Activated naive CD8-positive, alpha-beta T cell treated with anti-CD3 and anti-CD28 coated beads, Interleukin-2, amount 50 U/mL, for 24 hours (primary cell): Measurements from ENCODE around the gene UNK.
A peak's percentile ranks its signal among the peaks of the same experiment; 100 is the strongest.

Experiments used
- ATAC-seq: fragments of 150-1000 bp; cut with Tn5 transposase; one replicate; pipeline ENCODE4 v1.10.0; 2021
- DNase-seq: peaks from one replicate; pipeline ENCODE4 v3.0.0; 2021
- H3K27ac Mint-ChIP-seq: one replicate; pipeline ENCODE4 v1.8.0; 2021; ENCODE audit warnings: mild to moderate bottlenecking, mixed read lengths
- H3K27me3 Mint-ChIP-seq: one replicate; pipeline ENCODE4 v1.8.0; 2021; ENCODE audit warnings: mixed read lengths
- H3K36me3 Mint-ChIP-seq: one replicate; pipeline ENCODE4 v1.8.0; 2021; ENCODE audit warnings: low read depth, mixed read lengths
- H3K4me1 Mint-ChIP-seq: one replicate; pipeline ENCODE4 v1.8.0; 2021; ENCODE audit warnings: mixed read lengths
- H3K4me3 Mint-ChIP-seq: one replicate; pipeline ENCODE4 v1.8.0; 2021; ENCODE audit warnings: mild to moderate bottlenecking, moderate library complexity, mixed read lengths
- H3K9me3 Mint-ChIP-seq: one replicate; pipeline ENCODE4 v1.8.0; 2021; ENCODE audit warnings: mixed read lengths

UNK gene

DNA sequence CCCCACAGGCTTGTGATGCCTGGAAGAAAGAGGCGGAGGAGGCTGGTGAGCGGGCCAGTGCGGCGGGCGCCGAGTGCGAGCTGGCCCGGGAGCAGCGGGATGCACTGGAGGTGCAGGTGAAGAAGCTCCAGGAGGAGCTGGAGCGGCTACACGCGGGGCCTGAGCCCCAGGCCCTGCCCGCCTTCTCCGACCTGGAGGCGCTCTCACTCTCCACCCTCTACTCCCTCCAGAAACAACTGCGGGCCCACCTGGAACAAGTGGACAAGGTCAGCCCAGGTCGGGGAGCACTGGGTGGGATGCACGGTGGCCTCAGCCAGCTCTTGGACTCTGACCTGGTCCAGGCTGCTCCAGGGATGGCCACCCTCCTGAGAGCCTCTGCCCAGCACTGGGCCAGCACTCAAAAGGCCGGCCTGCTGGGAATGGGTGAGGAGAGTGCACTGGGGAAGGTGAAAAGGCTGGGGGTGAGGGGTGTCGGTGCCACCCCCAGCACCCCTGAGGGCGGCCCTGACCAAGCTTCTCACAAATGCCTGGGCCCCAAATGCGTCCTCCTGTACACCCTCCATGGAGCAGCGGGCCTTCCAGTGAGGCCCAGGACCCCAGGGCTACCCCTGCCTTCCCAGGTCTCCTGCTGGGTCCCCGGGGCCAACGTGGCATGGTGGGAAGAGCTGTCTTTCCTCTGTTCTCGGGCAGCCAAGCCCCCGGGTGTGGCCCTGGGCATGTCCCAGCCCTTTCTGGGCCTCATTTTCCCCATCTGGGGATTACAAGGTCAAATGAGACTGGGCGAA, 38.8 kb downstream of the UNK start:
- Mint-ChIP-seq H3K4me1 (peaks cover 23% of the 10 kb centered on the region), H3K27ac (no peak overlapping the region), H3K4me3 (no peak overlapping the region), H3K27me3 (no peaks in the 10 kb centered on the region), H3K36me3 (peaks cover 6% of the 10 kb centered on the region), H3K9me3 (no peaks in the 10 kb centered on the region)
- no peak for DNase-seq
- no peak for ATAC-seq

DNA sequence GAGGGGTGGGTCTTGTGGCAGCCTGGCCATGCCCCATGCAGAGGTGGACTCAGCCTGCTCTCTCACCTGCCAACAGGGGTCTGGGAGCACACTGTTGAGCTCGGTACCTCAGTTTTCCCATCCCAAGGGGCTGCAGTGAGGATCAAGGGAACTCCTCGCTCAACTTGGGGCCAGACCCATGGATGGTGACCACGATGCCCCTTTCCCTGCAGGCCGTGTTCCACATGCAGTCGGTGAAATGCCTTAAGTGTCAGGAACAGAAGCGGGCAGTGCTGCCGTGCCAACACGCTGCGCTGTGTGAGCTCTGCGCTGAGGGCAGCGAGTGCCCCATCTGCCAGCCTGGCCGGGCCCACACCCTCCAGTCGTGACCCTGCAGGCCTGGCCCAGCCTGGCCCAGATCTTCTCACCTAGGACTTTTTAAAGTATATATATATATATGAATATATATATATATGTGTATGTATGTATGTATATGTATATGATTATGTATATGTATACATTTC, 39.5 kb downstream of the UNK start:
- ATAC-seq (no peak), DNase-seq (no peak)
- H3K4me3 Mint-ChIP-seq, result no peak overlapping the region
- H3K9me3 Mint-ChIP-seq, result no peaks in the 10 kb centered on the region
- H3K4me1 Mint-ChIP-seq, result peaks cover 23% of the 10 kb centered on the region
- peaks cover 4% of the 10 kb centered on the region for H3K36me3 Mint-ChIP-seq
- H3K27ac Mint-ChIP-seq, result no peak overlapping the region
- no peaks in the 10 kb centered on the region for H3K27me3 Mint-ChIP-seq

DNA sequence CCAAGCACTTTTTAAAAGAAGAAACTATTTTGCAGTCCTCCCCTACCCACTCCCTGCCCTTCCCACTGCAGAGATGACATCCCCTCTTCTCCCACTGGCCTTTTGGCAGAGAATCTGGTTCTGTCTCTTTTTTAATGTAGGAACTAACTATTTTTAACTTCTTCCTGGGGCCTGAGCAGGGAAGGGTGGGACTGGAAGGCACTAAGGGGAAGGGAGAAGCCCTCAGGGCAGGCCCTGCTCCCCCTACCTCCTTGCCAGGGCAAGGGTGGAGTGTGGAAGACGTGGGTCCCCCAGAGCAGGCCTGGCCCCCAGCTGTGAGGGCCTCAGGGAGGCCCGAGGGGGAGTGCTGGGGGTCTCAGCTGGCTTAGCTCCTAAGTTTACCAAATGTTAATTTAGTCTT, 40.1 kb downstream of the UNK start:
- Mint-ChIP-seq H3K4me1 (peaks cover 23% of the 10 kb centered on the region), H3K4me3 (no peak overlapping the region), H3K27me3 (no peaks in the 10 kb centered on the region), H3K9me3 (no peaks in the 10 kb centered on the region), H3K36me3 (peaks cover 5% of the 10 kb centered on the region), H3K27ac (no peak overlapping the region)
- no peak for DNase-seq
- no peak for ATAC-seq

DNA sequence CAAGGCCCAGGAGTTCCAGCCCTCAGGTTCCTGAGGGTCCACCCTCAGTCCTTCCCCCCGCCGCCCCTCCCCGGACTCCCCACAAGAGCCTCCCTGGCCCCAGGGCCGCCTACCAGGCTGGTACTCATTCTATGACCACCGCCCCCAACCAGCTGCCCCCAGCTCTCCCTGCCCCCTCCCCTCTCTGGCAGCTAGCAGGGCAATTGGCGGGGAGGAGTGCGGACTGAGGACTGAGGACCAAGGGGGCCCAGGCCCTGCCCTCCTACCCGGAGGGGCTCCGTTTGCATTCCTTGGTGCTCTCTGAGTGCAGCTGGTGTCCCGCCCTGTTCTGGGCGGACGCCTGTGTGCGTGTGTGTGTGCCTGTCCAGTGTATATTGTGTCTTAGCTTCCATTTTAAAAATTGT, 40.5 kb downstream of the UNK start:
- H3K9me3 Mint-ChIP-seq, result no peaks in the 10 kb centered on the region
- DNase-seq (no peak), ATAC-seq (no peak)
- H3K27ac Mint-ChIP-seq, result peak overlapping the region; percentile 68
- H3K27me3 Mint-ChIP-seq, result no peaks in the 10 kb centered on the region
- H3K4me1 Mint-ChIP-seq, result peaks cover 23% of the 10 kb centered on the region
- H3K36me3 Mint-ChIP-seq, result peaks cover 9% of the 10 kb centered on the region
- no peak overlapping the region for H3K4me3 Mint-ChIP-seq

GRCh38 chr17:75825748-75826370, 41.3 kb downstream of the UNK start:
- no peaks in the 10 kb centered on the region for H3K9me3 Mint-ChIP-seq
- no peaks in the 10 kb centered on the region for H3K27me3 Mint-ChIP-seq
- H3K4me3 Mint-ChIP-seq, result no peak overlapping the region
- peaks cover 13% of the 10 kb centered on the region for H3K36me3 Mint-ChIP-seq
- H3K4me1 Mint-ChIP-seq, result peaks cover 22% of the 10 kb centered on the region
- no peak overlapping the region for H3K27ac Mint-ChIP-seq
- DNase-seq, result no peak
- no peak for ATAC-seq

- no peak overlapping the region for H3K27ac Mint-ChIP-seq
- peaks cover 9% of the 10 kb centered on the region for H3K36me3 Mint-ChIP-seq
- ATAC-seq (no peak), DNase-seq (no peak)
- no peaks in the 10 kb centered on the region for H3K27me3 Mint-ChIP-seq
- H3K4me1 Mint-ChIP-seq, result peaks cover 16% of the 10 kb centered on the region
- no peak overlapping the region for H3K4me3 Mint-ChIP-seq
- no peaks in the 10 kb centered on the region for H3K9me3 Mint-ChIP-seq
Observed at GRCh38 chr17:75826561-75827307, 42.1 kb downstream of the UNK start.

DNA sequence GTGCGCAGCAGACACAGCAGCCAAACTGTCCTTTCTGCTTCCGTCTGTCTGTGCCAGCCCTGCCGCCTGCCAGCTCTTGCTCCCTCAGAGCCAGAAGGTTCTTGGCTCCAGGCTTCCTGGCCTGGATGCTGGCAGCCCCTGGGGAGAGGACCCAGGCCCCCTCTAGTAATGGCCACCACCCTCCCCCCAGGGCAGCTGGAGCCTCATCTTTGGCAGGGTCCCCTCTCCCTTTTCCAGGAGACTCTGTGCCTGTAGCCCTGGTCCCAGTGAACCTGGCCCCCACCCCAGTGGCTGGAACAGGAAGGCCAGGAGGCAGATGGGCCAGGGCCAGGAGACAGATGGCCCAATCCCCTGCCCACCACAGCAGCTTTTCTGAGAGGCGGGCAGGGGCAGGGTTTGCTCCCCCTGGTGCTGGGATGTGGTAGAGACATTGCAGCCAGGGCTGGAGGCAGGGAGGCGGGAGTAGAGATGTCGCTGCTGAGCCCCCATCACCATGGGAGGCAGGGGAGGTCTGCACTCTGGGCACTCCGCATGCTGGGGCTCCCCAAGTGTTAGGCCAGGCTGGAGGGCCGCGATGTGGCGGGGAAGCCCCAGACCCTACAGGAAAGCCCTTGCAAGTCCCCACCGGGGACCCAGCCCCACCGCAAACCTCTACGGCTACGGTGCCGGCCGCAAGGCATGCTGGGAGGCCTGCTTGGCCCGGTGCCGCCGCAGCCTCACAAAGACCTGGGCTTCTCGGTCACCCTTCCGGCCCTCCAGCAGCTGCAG, 42.9 kb downstream of the UNK start:
- peak; percentile 44 for ATAC-seq
- Mint-ChIP-seq H3K9me3 (no peaks in the 10 kb centered on the region), H3K4me1 (peaks cover 16% of the 10 kb centered on the region), H3K27ac (peak overlapping the region; percentile 67), H3K27me3 (no peaks in the 10 kb centered on the region), H3K4me3 (no peak overlapping the region), H3K36me3 (peaks cover 14% of the 10 kb centered on the region)
- peak; percentile 69 for DNase-seq

GRCh38 chr17:75828076-75828400, 43.4 kb downstream of the UNK start:
- Mint-ChIP-seq H3K4me1 (peaks cover 20% of the 10 kb centered on the region), H3K4me3 (no peak overlapping the region), H3K27me3 (no peaks in the 10 kb centered on the region), H3K36me3 (peaks cover 15% of the 10 kb centered on the region), H3K27ac (peak overlapping the region; percentile 67), H3K9me3 (no peaks in the 10 kb centered on the region)
- ATAC-seq (no peak), DNase-seq (no peak)

GRCh38 chr17:75828741-75829140, 44.1 kb downstream of the UNK start:
- Mint-ChIP-seq H3K4me3 (no peak overlapping the region), H3K36me3 (peaks cover 20% of the 10 kb centered on the region), H3K9me3 (no peaks in the 10 kb centered on the region), H3K4me1 (peaks cover 27% of the 10 kb centered on the region), H3K27ac (no peak overlapping the region), H3K27me3 (no peaks in the 10 kb centered on the region)
- DNase-seq (no peak), ATAC-seq (no peak)

GRCh38 chr17:75829747-75830146, 45.1 kb downstream of the UNK start:
- Mint-ChIP-seq H3K4me3 (no peak overlapping the region), H3K9me3 (no peaks in the 10 kb centered on the region), H3K4me1 (peaks cover 37% of the 10 kb centered on the region), H3K27ac (no peak overlapping the region), H3K36me3 (peaks cover 26% of the 10 kb centered on the region), H3K27me3 (no peaks in the 10 kb centered on the region)
- no peak for DNase-seq
- ATAC-seq, result no peak

DNA sequence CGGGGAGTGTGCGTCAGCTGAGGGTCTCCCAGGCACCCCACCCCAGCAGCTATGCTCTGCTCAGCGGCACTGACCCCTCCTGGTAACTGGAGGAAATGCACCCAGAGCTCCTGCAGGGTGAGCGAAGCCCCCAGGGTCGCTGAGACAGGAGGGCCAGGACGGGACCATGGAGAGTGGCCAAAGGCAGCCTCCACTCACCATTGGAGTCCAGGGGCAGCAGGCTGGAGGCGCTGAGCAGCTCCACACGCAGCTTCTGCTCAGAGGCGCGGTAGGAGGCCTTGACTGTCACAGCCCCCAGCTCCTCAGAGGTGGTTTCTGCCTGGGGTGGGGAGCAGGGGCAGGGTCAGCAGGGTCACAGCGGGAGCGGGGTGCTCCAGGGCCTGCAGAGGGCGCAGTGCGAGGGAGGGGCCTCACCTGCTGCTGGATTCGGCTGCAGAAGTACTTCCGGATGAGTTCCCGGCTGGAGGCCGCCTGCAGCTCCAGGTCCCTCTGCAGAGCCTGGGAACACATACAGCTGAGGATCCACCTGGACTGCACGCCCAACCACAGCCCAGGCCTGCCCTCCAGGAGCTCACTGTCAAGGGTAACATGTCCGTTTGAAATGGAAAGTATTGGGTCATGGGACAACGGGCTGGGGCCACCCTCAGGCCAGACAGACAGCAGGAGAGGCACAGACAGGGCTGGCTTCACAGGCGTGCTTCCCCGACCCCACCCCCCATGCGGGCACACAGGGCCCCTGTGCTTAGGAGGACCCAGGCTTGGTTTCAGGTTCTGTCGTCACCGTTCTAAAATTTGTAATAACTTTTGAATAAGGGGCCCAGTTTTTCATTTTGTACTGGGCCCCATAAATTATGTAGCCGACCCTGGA, 45.8 kb downstream of the UNK start:
- ATAC-seq (no peak), DNase-seq (peak; percentile 54)
- Mint-ChIP-seq H3K9me3 (no peaks in the 10 kb centered on the region), H3K27ac (no peak overlapping the region), H3K4me1 (peaks cover 40% of the 10 kb centered on the region), H3K27me3 (no peaks in the 10 kb centered on the region), H3K36me3 (peaks cover 26% of the 10 kb centered on the region), H3K4me3 (no peak overlapping the region)

DNA sequence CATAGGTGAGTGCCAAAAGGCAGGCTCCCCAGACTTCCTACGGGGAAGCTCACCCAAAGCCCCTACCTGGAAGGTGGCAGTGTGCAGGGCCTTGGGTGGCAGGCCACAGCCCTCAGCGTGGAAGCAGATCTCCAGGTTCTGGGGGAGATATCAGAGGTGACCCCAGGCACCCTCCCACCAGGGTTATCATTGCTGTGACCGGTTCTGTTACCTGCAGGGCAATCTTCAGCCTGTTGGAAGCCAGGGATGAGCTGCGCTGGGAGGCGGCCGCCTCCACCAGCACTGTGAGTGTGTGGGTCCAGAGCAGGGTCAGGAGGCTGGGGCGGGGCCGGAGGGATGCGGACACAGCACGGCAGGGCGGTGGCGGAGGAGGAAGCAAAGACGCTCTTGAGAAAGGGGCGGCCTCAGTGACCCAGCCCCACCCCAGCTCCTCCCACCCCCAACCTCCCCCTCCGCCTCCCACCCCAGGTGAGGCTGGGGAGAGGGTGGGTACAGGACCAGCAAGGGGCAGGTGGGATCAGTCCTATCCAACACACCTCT, 46.5 kb downstream of the UNK start:
- Mint-ChIP-seq H3K27ac (no peak overlapping the region), H3K9me3 (no peaks in the 10 kb centered on the region), H3K4me1 (peaks cover 40% of the 10 kb centered on the region), H3K36me3 (peaks cover 26% of the 10 kb centered on the region), H3K4me3 (no peak overlapping the region), H3K27me3 (no peaks in the 10 kb centered on the region)
- no peak for DNase-seq
- no peak for ATAC-seq

DNA sequence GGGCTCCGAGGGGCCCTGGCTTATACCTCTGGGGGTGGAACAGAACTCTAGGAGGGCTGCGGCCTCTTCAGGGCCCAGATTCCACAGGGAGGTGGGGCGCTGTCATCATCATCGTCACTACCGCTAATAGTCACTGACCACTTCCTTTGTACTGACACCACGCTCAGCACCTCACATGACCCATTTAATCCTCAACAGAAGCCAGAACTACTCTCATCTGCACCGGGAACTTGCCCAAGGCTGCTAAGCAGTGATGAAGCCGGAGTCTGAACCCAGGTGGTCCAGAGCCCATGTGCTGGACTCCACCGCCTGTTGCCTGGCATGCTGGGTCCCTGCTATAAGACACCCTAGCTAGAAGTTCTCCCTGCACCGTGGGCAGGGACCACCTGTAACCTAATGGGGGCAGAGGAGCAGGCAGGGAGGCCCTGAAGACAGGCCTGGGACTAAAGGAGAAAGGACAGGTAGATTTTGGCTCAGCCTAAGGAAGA, 47.6 kb downstream of the UNK start:
- H3K36me3 Mint-ChIP-seq, result peaks cover 26% of the 10 kb centered on the region

More for the DNA sequence above, 47.6 kb downstream of the UNK start:
- H3K27me3 Mint-ChIP-seq, result no peaks in the 10 kb centered on the region
- peak overlapping the region; percentile 95 for H3K27ac Mint-ChIP-seq
- ATAC-seq (peak; percentile 68), DNase-seq (peak; percentile 59)
- H3K4me3 Mint-ChIP-seq, result peak overlapping the region; percentile 75
- H3K9me3 Mint-ChIP-seq, result no peaks in the 10 kb centered on the region
- H3K4me1 Mint-ChIP-seq, result peaks cover 40% of the 10 kb centered on the region
